Lower leg skin (tissue), 4 donors: ENCODE measurements around the gene CDKL5. TPM values are rescaled to one million over a fixed set of nuclear protein-coding genes. Genes with fewer than 3 reads are reported as not detected.

ENCODE experiments used
- DNase-seq, 2 donors: peaks; one replicate each; pipeline ENCODE4 v3.0.0-alpha.2; 2019; ENCODE audit warnings: low spot score in 2 of 2
- H3K4me3 ChIP-seq: fragments of 200-600 bp; sonication (generic); 2 replicates; pipeline ENCODE4 v1.5.1; 2017; ENCODE audit warnings: mild to moderate bottlenecking, low read depth; ENCODE audit not compliant: poor library complexity, severe bottlenecking
- POLR2A ChIP-seq, 2 donors: fragments of 450-650 bp; IDR thresholded peaks; one replicate each; pipeline ENCODE4 v1.6.1; 2016 to 2017; ENCODE audit warnings: antibody characterized with exemption in 2 of 2, mild to moderate bottlenecking in 1 of 2, moderate library complexity in 1 of 2
- WGBS, 2 donors: methylation state at CpG; one replicate each; pipeline ENCODE4 v1.1.5; 2018; 5-methylcytosine and 5-hydroxymethylcytosine counted together
- intact Hi-C: fragments of 100-400 bp; cut with DNase I; formaldehyde crosslinking; loops from one replicate; pipeline ENCODE4 v1.15.0; 2023; ENCODE audit warnings: low total_unique reads
- total RNA-seq, 4 donors: library from RNA; depleted of rRNA; stranded (reverse); fragments of >200 nt; gene quantifications; one replicate each; pipeline ENCODE4 v1.1.0, GENCODE V29; 2016
- TF ChIP-seq, protein P1 (sequence below), 3 donors: fragments of 450-650 bp; IDR thresholded peaks; one replicate each; pipeline ENCODE4 v1.5.1; 2016; ENCODE audit warnings: antibody characterized with exemption in 3 of 3, mild to moderate bottlenecking in 3 of 3, moderate library complexity in 2 of 3

The CDKL5 gene
- total RNA-seq, 4 donors from 2014 or later: 3.3 to 9.2 (median 5.1) TPM

DNA sequence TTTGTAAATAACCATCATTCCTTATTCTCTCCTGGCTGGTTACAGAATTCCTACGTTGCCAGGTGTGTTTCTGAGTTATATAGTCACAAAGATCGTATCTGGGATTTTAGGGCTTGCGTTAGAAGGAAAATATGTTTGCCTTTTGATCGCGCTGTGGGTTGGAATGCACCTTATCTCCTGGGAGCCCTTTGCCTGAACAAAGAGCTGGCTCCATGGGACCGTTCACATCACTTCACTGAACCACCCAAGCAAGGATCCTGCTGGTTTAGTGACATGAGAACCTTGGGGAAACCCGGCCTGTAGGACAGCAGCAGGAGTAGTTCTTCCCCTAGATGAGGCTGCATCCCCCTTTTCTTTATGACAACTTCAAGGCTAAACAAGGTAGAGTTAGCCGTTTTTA, 194.9 kb downstream of the CDKL5 start:
- 87 to 91% methylated on average over 8 of the region's 8 CpGs for WGBS, 2 donors
- H3K4me3 ChIP-seq: no peak overlapping the region
- no peak for DNase-seq
- intact Hi-C loops: no loop called here
- no peak for TF ChIP-seq POLR2A (IDR thresholded peaks at IDR 0.05)
- TF ChIP-seq, protein P1, sequence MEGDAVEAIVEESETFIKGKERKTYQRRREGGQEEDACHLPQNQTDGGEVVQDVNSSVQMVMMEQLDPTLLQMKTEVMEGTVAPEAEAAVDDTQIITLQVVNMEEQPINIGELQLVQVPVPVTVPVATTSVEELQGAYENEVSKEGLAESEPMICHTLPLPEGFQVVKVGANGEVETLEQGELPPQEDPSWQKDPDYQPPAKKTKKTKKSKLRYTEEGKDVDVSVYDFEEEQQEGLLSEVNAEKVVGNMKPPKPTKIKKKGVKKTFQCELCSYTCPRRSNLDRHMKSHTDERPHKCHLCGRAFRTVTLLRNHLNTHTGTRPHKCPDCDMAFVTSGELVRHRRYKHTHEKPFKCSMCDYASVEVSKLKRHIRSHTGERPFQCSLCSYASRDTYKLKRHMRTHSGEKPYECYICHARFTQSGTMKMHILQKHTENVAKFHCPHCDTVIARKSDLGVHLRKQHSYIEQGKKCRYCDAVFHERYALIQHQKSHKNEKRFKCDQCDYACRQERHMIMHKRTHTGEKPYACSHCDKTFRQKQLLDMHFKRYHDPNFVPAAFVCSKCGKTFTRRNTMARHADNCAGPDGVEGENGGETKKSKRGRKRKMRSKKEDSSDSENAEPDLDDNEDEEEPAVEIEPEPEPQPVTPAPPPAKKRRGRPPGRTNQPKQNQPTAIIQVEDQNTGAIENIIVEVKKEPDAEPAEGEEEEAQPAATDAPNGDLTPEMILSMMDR (IDR thresholded peaks at IDR 0.05): no peak

DNA sequence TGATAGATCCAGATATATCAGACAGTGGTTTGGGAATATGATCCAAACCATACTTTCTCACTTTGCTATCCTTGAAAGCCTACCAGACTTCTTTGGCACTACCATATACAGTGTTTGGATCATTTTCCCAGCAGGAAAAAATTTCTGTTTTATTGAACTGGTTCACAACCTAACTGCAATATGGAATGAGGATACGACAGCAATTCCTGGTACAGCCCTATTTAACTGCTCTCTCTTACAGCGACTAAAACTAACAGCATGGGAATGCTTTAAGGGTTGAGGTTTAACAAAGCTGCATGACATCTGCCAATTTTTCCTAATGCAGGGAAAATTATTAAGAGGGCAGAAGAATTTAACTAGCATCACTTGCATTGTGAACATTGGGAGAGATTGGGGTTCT, 199.2 kb downstream of the CDKL5 start:
- H3K4me3 ChIP-seq: no peak overlapping the region
- no peak for TF ChIP-seq POLR2A (IDR thresholded peaks at IDR 0.05)
- TF ChIP-seq, protein P1 (IDR thresholded peaks at IDR 0.05): no peak
- WGBS, 2 donors: 81 to 88% methylated on average over 2 of the region's 2 CpGs
- intact Hi-C loops: no loop called here
- DNase-seq: no peak

DNA sequence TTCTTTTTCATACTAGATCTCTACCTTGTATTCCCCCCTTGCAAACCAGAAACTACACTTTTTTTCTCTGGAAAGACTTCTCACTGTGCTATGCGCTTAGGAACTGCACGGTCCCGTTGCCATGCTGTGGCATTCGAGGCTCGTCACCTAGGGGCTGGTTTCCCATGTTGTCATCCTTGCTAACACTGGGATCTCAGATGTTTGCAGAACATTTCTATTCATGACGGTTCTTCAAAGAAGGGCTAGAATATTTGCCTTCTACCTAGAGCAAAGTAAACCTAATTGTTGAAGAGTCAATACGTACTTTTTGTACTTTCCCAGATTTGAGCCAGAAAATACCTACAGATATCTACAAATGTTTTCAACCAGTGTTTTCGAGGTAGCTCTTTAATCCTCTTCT, 205.5 kb downstream of the CDKL5 start:
- DNase-seq: no peak
- 89 to 92% methylated on average over 8 of the region's 8 CpGs for WGBS, 2 donors
- intact Hi-C loops: no loop called here
- no peak overlapping the region for H3K4me3 ChIP-seq
- TF ChIP-seq, protein P1 (IDR thresholded peaks at IDR 0.05): no peak
- TF ChIP-seq POLR2A (IDR thresholded peaks at IDR 0.05): no peak

DNA sequence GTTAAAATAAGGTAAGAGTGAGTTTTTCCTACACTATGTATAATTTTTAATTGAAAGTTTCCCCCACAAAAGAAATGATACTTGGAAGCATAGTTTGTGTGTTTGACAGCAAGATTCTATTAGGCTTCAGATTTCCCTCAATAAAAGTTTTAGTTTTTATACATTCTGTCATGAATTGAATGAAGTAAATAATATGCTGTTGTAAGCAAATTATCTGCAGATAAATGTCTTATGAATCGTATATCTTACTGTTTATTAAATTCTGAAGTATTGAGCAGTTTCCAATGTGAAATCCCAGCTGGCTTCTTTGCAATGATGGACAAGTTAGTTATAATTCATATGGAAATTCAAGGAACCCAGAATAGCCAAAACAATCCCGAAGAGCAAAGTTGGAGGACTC, 213.0 kb downstream of the CDKL5 start:
- intact Hi-C loops: no loop called here
- 86 to 91% methylated on average over 2 of the region's 2 CpGs for WGBS, 2 donors
- H3K4me3 ChIP-seq: no peak overlapping the region
- TF ChIP-seq, protein P1 (IDR thresholded peaks at IDR 0.05): no peak
- no peak for TF ChIP-seq POLR2A (IDR thresholded peaks at IDR 0.05)
- no peak for DNase-seq

DNA sequence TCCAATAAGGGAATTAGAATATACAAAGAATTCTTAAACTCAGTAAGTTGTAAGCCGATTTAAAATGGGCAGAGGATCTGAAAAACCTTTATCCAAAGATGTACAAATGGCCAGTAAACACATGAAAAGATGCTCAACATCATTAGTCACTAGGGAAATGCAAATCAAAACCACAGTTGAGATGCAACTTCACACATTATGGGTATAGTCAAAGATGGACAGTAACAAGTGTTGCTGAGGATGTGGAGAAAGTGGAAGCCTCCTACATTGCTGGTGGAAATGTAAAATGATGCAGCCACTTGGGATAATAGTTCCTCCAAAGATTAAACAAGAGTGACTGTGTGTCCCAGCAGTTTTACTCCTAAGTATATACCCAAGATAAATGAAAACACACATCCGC, 213.9 kb downstream of the CDKL5 start:
- H3K4me3 ChIP-seq: no peak overlapping the region
- no peak for DNase-seq
- TF ChIP-seq POLR2A (IDR thresholded peaks at IDR 0.05): no peak
- TF ChIP-seq, protein P1 (IDR thresholded peaks at IDR 0.05): no peak
- intact Hi-C loops: no loop called here
- WGBS, 2 donors: 90 to 96% methylated on average over 2 of the region's 2 CpGs

DNA sequence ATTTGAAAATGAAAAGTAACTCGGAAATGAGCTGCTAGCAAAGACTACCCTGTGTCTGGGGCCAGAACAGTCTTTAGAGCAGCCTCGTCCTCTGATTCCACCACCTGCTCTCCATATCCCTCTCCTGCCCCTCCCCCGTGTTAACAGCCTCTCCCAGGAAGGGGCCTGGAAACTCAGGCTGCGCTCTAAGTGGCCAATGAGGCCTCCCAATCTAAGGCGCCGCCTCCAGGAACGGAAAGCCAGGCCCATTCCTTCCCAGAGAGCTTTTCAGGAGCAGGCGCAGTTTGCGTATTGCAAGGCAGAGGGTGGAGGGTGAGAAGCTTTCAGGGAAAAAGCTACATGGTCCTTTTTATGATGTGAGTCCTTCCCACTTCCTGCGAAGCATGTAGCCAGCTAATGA, 215.3 kb downstream of the CDKL5 start:
- TF ChIP-seq POLR2A (IDR thresholded peaks at IDR 0.05): no peak
- TF ChIP-seq, protein P1 (IDR thresholded peaks at IDR 0.05): no peak
- H3K4me3 ChIP-seq: no peak overlapping the region
- 57 to 72% methylated on average over 6 to 10 of the region's 10 CpGs for WGBS, 2 donors
- DNase-seq: no peak
- intact Hi-C loops: no loop called here
